ENCODE data around the gene ZXDC. TPM values are rescaled to one million over a fixed set of nuclear protein-coding genes. Genes with fewer than 3 reads are reported as not detected.

Gene ZXDC
- total RNA-seq, 1 donor from 2014 or later = 29.0 TPM

GRCh38 chr3:126479642-126480041 is 4.0 kb upstream of the ZXDC start:
- H3K4me1 Mint-ChIP-seq (ENCODE audit: unreplicated experiment) = peaks cover 23% of the 10 kb centered on the region
- H3K4me3 Mint-ChIP-seq = no peak overlapping the region
- no peak overlapping the region for H3K27ac Mint-ChIP-seq

GRCh38 chr3:126478581-126479310 is 3.1 kb upstream of the ZXDC start:
- H3K27me3 Mint-ChIP-seq = no peaks in the 10 kb centered on the region
- H3K4me1 Mint-ChIP-seq (ENCODE audit: unreplicated experiment) = peaks cover 21% of the 10 kb centered on the region
- DNase-seq (ENCODE audit: extremely low spot score, unreplicated experiment) = no peak
- TF ChIP-seq, protein P1, sequence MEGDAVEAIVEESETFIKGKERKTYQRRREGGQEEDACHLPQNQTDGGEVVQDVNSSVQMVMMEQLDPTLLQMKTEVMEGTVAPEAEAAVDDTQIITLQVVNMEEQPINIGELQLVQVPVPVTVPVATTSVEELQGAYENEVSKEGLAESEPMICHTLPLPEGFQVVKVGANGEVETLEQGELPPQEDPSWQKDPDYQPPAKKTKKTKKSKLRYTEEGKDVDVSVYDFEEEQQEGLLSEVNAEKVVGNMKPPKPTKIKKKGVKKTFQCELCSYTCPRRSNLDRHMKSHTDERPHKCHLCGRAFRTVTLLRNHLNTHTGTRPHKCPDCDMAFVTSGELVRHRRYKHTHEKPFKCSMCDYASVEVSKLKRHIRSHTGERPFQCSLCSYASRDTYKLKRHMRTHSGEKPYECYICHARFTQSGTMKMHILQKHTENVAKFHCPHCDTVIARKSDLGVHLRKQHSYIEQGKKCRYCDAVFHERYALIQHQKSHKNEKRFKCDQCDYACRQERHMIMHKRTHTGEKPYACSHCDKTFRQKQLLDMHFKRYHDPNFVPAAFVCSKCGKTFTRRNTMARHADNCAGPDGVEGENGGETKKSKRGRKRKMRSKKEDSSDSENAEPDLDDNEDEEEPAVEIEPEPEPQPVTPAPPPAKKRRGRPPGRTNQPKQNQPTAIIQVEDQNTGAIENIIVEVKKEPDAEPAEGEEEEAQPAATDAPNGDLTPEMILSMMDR (conservative IDR thresholded peaks at IDR 0.05) = no peak
- H3K4me3 Mint-ChIP-seq = no peak overlapping the region
- no peaks in the 10 kb centered on the region for H3K9me3 Mint-ChIP-seq
- no peaks in the 10 kb centered on the region for H3K36me3 Mint-ChIP-seq
- H3K27ac Mint-ChIP-seq = no peak overlapping the region

More at GRCh38 chr3:126479642-126480041, 4.0 kb upstream of the ZXDC start:
- H3K27me3 Mint-ChIP-seq = no peaks in the 10 kb centered on the region
- H3K9me3 Mint-ChIP-seq = no peaks in the 10 kb centered on the region
- no peak for DNase-seq (ENCODE audit: extremely low spot score, unreplicated experiment)
- TF ChIP-seq, protein P1 (conservative IDR thresholded peaks at IDR 0.05) = no peak
- no peaks in the 10 kb centered on the region for H3K36me3 Mint-ChIP-seq

DNA sequence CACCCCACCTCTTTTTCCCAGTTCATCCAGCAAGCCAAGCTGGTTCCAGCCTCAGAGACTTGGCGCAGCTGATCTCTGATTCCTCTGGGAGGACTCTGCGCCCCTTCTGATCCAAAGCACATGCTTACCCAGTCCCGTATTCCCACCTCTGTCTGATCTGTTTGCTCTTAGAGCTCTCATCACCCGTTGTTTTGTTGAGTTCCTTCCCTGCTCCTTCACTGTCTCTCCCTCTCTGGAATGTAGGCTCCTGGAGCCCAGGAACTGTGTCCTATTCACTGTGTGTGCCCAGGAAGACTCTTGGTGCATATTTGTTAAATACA is 1.3 kb upstream of the ZXDC start:
- Mint-ChIP-seq H3K27me3 (no peaks in the 10 kb centered on the region), H3K27ac (peak overlapping the region; percentile 94), H3K9me3 (no peaks in the 10 kb centered on the region), H3K4me3 (peak overlapping the region; percentile 81), H3K36me3 (peaks cover 9% of the 10 kb centered on the region), H3K4me1 (ENCODE audit: unreplicated experiment) (peaks cover 35% of the 10 kb centered on the region)
- TF ChIP-seq, protein P1 (conservative IDR thresholded peaks at IDR 0.05) = no peak
- DNase-seq (ENCODE audit: extremely low spot score, unreplicated experiment) = no peak

DNA sequence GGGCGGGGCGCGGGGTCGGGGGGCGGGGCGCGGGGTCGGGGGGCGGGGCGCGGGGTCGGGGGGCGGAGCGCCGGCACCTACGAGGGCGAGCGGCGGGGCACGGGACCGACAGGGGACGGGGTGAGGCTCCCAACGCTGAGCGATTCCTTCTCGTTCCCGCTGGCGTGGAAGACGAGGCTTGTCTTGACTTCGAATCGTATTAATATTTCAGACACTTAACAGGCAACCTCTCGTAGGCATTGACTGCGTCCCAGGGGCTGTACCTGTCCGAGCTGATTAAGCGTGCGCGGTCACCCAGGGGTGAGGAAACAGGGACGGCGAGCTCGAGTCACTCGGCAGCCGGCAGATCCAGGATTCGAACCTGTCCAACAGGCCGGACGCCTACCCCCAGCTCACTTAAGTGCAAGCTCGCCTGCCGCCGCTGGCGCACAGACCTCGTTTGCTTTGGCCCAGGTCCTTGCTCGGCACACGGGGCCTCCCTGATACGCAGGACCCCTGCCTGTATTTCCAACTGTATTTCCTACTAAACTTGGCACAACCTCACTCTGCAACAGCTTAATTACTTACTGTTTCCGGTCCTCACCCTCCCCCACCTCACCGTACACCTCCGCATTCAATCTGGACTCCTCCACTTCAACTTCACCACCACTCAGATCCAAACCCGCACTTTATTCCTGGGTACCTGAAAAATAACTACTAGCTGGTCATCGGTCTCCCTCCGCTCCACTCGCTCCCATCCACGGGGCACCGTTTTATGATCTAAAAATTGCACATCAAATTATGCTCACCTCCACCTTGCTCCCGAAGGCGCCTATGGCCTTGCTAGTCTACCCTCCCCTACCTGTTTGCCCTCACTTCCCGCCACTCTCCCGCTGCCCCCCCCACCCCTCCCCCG is 722 bp upstream of the ZXDC start:
- Mint-ChIP-seq H3K4me1 (ENCODE audit: unreplicated experiment) (peaks cover 33% of the 10 kb centered on the region), H3K27ac (peak overlapping the region; percentile 94), H3K9me3 (no peaks in the 10 kb centered on the region), H3K4me3 (peak overlapping the region; percentile 87), H3K36me3 (peaks cover 9% of the 10 kb centered on the region), H3K27me3 (no peaks in the 10 kb centered on the region)
- TF ChIP-seq, protein P1 (conservative IDR thresholded peaks at IDR 0.05) = no peak
- DNase-seq (ENCODE audit: extremely low spot score, unreplicated experiment) = no peak

DNA sequence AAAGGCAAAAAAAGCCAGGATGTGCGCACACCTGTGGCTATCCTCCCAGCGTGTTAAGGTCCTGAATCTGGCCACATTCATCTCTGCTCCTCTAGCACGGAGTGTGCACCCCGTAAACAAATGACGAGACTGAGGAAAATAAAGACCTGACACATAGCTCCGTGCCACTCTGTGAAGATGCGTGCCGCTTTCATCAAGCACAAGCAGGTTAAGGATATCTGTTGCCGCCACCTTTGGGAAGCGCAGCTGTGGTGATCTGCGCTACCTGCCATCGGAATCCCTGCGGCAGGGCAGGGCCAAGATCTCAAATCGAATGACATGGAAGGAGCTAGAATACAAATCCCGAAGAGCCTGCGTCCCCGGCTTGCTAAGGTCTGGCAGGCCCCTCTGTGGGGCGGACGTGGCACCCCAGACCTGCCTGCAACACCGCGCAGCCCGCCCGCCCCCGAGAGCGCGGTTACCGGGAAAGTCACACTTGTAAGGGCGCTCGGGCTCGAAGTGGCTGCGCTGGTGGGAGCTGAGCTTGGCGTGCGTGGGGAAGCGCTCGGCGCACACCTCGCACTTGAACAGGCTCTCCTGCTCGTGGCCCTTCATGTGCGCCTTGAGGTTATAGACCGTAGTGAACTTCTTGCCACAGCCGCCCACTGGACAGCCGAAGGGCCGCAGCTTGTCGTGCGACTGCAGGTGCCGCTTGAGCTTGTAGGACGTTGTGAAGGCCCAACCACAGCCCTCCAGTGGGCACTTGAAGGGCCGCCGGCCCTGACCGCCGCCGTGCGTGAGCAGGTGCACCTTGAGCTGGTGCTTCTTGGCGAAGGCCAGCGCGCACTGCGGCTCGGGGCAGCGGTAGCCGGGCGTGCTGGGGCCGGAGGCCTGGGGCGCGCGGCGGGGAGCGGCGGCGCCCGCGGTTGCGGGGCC is 936 bp downstream of the ZXDC start:
- H3K4me1 Mint-ChIP-seq (ENCODE audit: unreplicated experiment) = peaks cover 33% of the 10 kb centered on the region
- peaks cover 21% of the 10 kb centered on the region for H3K36me3 Mint-ChIP-seq
- H3K27ac Mint-ChIP-seq = peak overlapping the region; percentile 96
- TF ChIP-seq, protein P1 (conservative IDR thresholded peaks at IDR 0.05) = peak; percentile 37
- no peak for DNase-seq (ENCODE audit: extremely low spot score, unreplicated experiment)
- H3K27me3 Mint-ChIP-seq = no peaks in the 10 kb centered on the region
- H3K4me3 Mint-ChIP-seq = peak overlapping the region; percentile 97
- no peaks in the 10 kb centered on the region for H3K9me3 Mint-ChIP-seq
